SU-DHL-6 (cell line): Measurements from ENCODE around the gene FAM72A.
"Not testable (repeated sequence)": the region's sequence is repeated elsewhere in the genome, so short reads cannot be mapped to it uniquely, and the experiment has no call there.

Experiments used
- H2AFZ ChIP-seq: fragments of 200-600 bp; sonication (generic); 2 replicates; pipeline ENCODE4 v1.6.1; 2014; ENCODE audit warnings: low read depth, mild to moderate bottlenecking, moderate library complexity, mixed read lengths, antibody characterized with exemption, low read length; ENCODE audit not compliant: severe bottlenecking
- H3F3A ChIP-seq: fragments of 200-600 bp; shearing (Covaris generic); 2 replicates; pipeline ENCODE4 v1.6.0; 2016; ENCODE audit warnings: antibody characterized with exemption, mild to moderate bottlenecking; ENCODE audit not compliant: insufficient read depth
- H3K27ac ChIP-seq: fragments of 200-600 bp; sonication (generic); 2 replicates; pipeline ENCODE4 v1.5.1; 2016; ENCODE audit warnings: low read depth, mild to moderate bottlenecking, low read length, moderate library complexity, mixed read lengths
- H3K27me3 ChIP-seq: fragments of 200-600 bp; sonication (generic), shearing (Covaris generic); 2 replicates; pipeline ENCODE4 v1.6.0; 2014; ENCODE audit warnings: mild to moderate bottlenecking, low read length
- H3K36me3 ChIP-seq: fragments of 200-600 bp; sonication (generic); 2 replicates; pipeline ENCODE4 v1.6.1; 2014; ENCODE audit warnings: mild to moderate bottlenecking, low read length, mixed read lengths
- H3K4me2 ChIP-seq: fragments of 300-600, 200-600 bp; shearing (Covaris generic), sonication (generic); 2 replicates; pipeline ENCODE4 v1.6.0; 2014; ENCODE audit warnings: low read length, low read depth, mild to moderate bottlenecking; ENCODE audit not compliant: poor library complexity, severe bottlenecking
- H3K4me3 ChIP-seq: fragments of 200-600 bp; sonication (generic); 2 replicates; pipeline ENCODE4 v1.5.1; 2014; ENCODE audit warnings: antibody characterized with exemption, low read length, mild to moderate bottlenecking, mixed read lengths; ENCODE audit not compliant: insufficient read depth, poor library complexity, severe bottlenecking
- H3K79me2 ChIP-seq: fragments of 200-600 bp; sonication (generic); 2 replicates; pipeline ENCODE4 v1.6.1; 2014; ENCODE audit warnings: mild to moderate bottlenecking, low read length, moderate library complexity; ENCODE audit not compliant: insufficient read depth
- H3K9ac ChIP-seq: fragments of 200-600 bp; sonication (generic); 2 replicates; pipeline ENCODE4 v1.7.0; 2014; ENCODE audit warnings: mild to moderate bottlenecking, low read length
- H3K9me2 ChIP-seq: fragments of 200-600 bp; sonication (generic); replicated peaks from 2 replicates; pipeline ENCODE4 v1.6.1; 2014; ENCODE audit warnings: low read length; ENCODE audit not compliant: insufficient read depth
- H3K9me3 ChIP-seq: fragments of 200-600 bp; sonication (generic); 2 replicates; pipeline ENCODE4 v1.6.1; 2014; ENCODE audit warnings: low read length, mixed read lengths; ENCODE audit not compliant: insufficient read depth
- H4K20me1 ChIP-seq: fragments of 200-600 bp; sonication (generic); 2 replicates; pipeline ENCODE4 v1.6.1; 2014; ENCODE audit warnings: low read depth, mild to moderate bottlenecking, antibody characterized with exemption, low read length, moderate library complexity, mixed read lengths
- EZH2phosphoT487 ChIP-seq: fragments of 200-600 bp; sonication (generic), shearing (Covaris generic); conservative IDR thresholded peaks from 2 replicates; pipeline ENCODE4 v1.6.1; 2018; ENCODE audit warnings: mild to moderate bottlenecking, antibody characterized with exemption, low read length, moderate library complexity, mixed read lengths
- TF ChIP-seq, protein P1 (sequence below): fragments of 200-600 bp; sonication (generic); IDR thresholded peaks from one replicate; pipeline ENCODE4 v1.5.1; 2017; ENCODE audit warnings: antibody characterized with exemption, mild to moderate bottlenecking, low read length, moderate library complexity; ENCODE audit not compliant: insufficient read depth, poor library complexity, severe bottlenecking

Gene FAM72A

DNA sequence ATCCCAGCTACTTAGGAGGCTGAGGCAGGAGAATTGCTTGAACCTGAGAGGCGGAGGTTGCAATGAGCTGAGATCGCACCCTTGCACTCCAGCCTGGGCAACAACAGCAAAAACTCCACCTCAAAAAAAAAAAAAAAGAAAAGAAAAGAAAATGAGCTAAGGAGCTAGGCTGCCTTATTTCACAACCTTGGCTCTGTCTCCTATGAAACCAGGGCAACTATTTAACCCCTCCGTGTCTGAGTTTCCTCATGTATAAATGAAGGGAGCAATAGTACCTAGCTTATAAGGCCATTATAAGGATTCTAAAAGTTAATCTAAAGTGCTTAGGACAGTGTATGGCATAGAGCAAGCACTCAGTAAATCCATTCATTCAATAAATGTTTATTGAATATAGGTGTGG is 32.8 kb downstream of the FAM72A start:
- not testable (repeated sequence) for H3K9me3 ChIP-seq, H3K4me2 ChIP-seq, H3K4me3 ChIP-seq, H3K27me3 ChIP-seq, H2AFZ ChIP-seq, H3K79me2 ChIP-seq, H3K9ac ChIP-seq, H3F3A ChIP-seq, H3K9me2 ChIP-seq, H4K20me1 ChIP-seq, H3K36me3 ChIP-seq, H3K27ac ChIP-seq

DNA sequence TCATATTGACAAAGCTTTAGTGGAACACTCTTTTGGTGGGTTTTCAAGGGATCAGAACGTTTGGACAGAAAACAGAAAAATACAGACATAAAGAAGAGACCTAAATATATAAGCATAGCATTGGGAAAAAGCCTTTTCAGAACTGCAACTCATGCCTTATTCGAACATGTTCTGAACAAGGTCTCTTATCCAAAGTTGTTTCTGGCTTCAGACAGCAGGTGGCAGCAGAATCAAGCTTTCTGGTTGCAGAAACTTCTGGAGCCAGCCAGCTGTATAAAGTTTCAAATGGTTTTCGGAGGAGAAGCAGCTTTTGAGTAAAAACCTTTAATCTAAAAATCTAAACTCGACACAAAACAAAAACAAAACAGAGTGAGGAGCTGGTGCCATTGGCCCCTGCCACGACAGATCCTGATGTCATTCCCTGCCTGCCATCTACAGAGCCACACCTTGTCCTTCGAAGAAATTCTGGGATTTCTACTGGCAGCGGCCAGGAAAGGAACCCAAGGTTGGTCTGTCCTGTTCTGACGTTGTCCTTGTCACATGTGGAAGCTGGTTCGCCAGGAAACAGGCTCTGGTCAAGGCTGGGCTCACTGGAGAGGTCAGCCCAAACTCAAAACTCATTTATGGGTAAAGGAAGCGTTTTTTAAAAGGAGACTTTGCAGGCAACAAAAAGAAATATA is 35.1 kb downstream of the FAM72A start:
- H3K27ac ChIP-seq, H3K9ac ChIP-seq, H3K36me3 ChIP-seq, H3K79me2 ChIP-seq, H3K9me2 ChIP-seq, H4K20me1 ChIP-seq, H3K4me3 ChIP-seq, H3K4me2 ChIP-seq, H2AFZ ChIP-seq, H3K9me3 ChIP-seq, H3K27me3 ChIP-seq, H3F3A ChIP-seq: not testable (repeated sequence)

DNA sequence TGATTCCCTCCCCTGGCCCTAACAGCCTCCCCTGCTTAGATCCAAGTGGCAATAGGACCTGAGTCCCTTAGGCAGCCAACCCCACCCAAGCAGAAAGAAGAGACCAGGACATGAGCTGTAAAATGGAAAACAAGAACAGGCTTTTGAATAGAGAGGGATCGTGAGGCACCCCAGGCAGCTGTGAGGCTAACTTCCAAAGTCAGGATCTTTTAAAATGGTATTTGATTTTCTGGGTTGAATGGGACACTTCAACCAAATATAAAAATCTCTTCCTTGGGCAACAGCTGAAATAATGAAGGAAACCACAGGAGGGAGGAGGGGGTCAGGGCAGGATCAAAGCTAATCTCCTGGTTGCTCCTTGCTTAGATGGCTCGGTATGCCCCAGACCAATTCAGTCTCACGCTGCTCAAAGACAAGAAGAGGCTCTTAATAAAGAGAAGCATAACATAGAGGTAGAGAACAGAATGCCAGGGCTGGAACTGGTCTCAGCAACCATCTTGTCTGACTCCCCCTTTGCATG is 56.8 kb downstream of the FAM72A start:
- Histone ChIP-seq H3K79me2 (no peaks in the 10 kb centered on the region), H4K20me1 (no peaks in the 10 kb centered on the region), H3K27me3 (no peaks in the 10 kb centered on the region), H3K4me3 (no peak overlapping the region), H3K9me3 (no peaks in the 10 kb centered on the region), H2AFZ (no peak overlapping the region), H3K27ac (no peak overlapping the region), H3F3A (no peaks in the 10 kb centered on the region), H3K36me3 (no peaks in the 10 kb centered on the region), H3K9ac (no peak overlapping the region), H3K4me2 (no peak overlapping the region), H3K9me2 (no peaks in the 10 kb centered on the region)
- TF ChIP-seq, protein P1, sequence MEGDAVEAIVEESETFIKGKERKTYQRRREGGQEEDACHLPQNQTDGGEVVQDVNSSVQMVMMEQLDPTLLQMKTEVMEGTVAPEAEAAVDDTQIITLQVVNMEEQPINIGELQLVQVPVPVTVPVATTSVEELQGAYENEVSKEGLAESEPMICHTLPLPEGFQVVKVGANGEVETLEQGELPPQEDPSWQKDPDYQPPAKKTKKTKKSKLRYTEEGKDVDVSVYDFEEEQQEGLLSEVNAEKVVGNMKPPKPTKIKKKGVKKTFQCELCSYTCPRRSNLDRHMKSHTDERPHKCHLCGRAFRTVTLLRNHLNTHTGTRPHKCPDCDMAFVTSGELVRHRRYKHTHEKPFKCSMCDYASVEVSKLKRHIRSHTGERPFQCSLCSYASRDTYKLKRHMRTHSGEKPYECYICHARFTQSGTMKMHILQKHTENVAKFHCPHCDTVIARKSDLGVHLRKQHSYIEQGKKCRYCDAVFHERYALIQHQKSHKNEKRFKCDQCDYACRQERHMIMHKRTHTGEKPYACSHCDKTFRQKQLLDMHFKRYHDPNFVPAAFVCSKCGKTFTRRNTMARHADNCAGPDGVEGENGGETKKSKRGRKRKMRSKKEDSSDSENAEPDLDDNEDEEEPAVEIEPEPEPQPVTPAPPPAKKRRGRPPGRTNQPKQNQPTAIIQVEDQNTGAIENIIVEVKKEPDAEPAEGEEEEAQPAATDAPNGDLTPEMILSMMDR: no peak
- TF ChIP-seq EZH2phosphoT487: no peak

DNA sequence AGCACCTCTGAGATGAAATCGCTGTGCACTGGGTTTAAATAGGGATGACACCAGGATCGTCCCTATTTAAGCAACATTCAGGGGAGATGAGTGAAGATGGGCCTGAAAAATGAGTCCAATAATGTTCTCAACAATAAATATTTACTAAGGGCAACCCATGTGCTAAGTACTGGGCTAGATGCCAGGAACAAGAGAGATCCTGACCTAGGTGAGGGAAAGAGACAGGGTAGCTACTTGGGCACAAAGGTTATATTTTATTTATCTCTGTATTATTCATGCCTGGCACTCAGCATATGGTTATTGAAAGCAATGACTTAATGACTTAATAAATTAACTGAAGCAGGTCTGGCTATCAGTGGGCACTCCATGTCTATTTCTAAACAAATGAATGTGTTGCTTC is 58.0 kb downstream of the FAM72A start:
- no peaks in the 10 kb centered on the region for H4K20me1 ChIP-seq
- no peak overlapping the region for H3K9ac ChIP-seq
- H3F3A ChIP-seq: no peaks in the 10 kb centered on the region
- H3K9me2 ChIP-seq: no peaks in the 10 kb centered on the region
- H3K79me2 ChIP-seq: no peaks in the 10 kb centered on the region
- no peak overlapping the region for H3K27ac ChIP-seq
- no peak overlapping the region for H3K4me2 ChIP-seq
- H3K27me3 ChIP-seq: no peaks in the 10 kb centered on the region
- TF ChIP-seq, protein P1: no peak
- TF ChIP-seq EZH2phosphoT487: no peak
- no peak overlapping the region for H2AFZ ChIP-seq
- H3K36me3 ChIP-seq: no peaks in the 10 kb centered on the region
- no peak overlapping the region for H3K4me3 ChIP-seq
- H3K9me3 ChIP-seq: no peaks in the 10 kb centered on the region
